GM12878 (cell line): Measurements from ENCODE around the gene NRXN3. TPM values are rescaled to one million over a fixed set of nuclear protein-coding genes. Genes with fewer than 3 reads are reported as not detected.

ENCODE experiments used
- ATAC-seq: fragments of 200-7000 bp; cut with Tn5 transposase; 3 replicates; pipeline ENCODE4 v1.9.1; 2020; ENCODE audit warnings: mild to moderate bottlenecking, moderate library complexity
- BruUV-seq: library from RNA; stranded (reverse); fragments of 400-500 nt; replicated peaks from 2 replicates; lab custom pipeline; 2021; lab: Mats Ljungman, UMichigan
- CTCF ChIA-PET: fragments of 300-600 bp; sonication (Branson Sonifier 250); formaldehyde crosslinking; extraction: SDS; loops from one replicate; lab custom pipeline; 2021; ENCODE audit warnings: inconsistent platforms; lab: Yijun Ruan, JAX
- POLR2A ChIA-PET: fragments of 350-600 bp; formaldehyde crosslinking; extraction: SDS; loops from one replicate; lab custom pipeline; 2021; ENCODE audit warnings: inconsistent platforms; lab: Charles Lee
- RAD21 ChIA-PET: fragments of 300-600 bp; sonication (Branson Sonifier 250); formaldehyde crosslinking; loops from one replicate; lab custom pipeline; 2023; ENCODE audit warnings: antibody characterized with exemption; ENCODE audit not compliant: unreplicated experiment; lab: Charles Lee
- SMC1A ChIA-PET: fragments of 300-600 bp; sonication (Branson Sonifier 250); formaldehyde crosslinking; loops from one replicate; lab custom pipeline; 2023; ENCODE audit not compliant: unreplicated experiment, uncharacterized antibody; lab: Charles Lee
- DNase-seq: peaks from one replicate; pipeline ENCODE4 v3.0.0-alpha.2; 2011; ENCODE audit warnings: low read depth, low spot score
- FAIRE-seq: peaks from 3 replicates; lab custom pipeline; 2011; peaks lifted over from hg19 to GRCh38; lab: Jason Lieb, UNC
- H2AFZ ChIP-seq: 2 replicates; pipeline ENCODE4 v1.6.0; 2011; ENCODE audit warnings: low read depth, low read length, control low read depth; ENCODE audit not compliant: control insufficient read depth
- H3K27ac ChIP-seq: 2 replicates; pipeline ENCODE4 v1.5.1; 2011; ENCODE audit warnings: control low read depth; ENCODE audit not compliant: control insufficient read depth, insufficient read depth
- H3K27me3 ChIP-seq, 2 experiments: replicated peaks in 1 of 2; 2 replicates each; pipeline versions ENCODE4 v1.6.0 to v1.6.1; 2011; ENCODE audit warnings: low read length in 1 of 2; ENCODE audit not compliant: control insufficient read depth in 2 of 2, insufficient read depth in 2 of 2
- H3K36me3 ChIP-seq, 2 experiments: 2 replicates each; pipeline ENCODE4 v1.5.1; 2011; ENCODE audit warnings: low read length in 1 of 2; ENCODE audit not compliant: control insufficient read depth in 2 of 2, insufficient read depth in 2 of 2
- H3K4me1 ChIP-seq: 2 replicates; pipeline ENCODE4 v1.6.1; 2011; ENCODE audit warnings: mild to moderate bottlenecking, low read length, moderate library complexity, mixed read lengths; ENCODE audit not compliant: control insufficient read depth, insufficient read depth
- H3K4me2 ChIP-seq: 2 replicates; pipeline ENCODE4 v1.6.0; 2011; ENCODE audit warnings: control low read depth; ENCODE audit not compliant: control insufficient read depth, insufficient read depth
- H3K4me3 ChIP-seq: fragments of 200-600 bp; sonication (generic); 2 replicates; pipeline ENCODE4 v1.5.1; 2016
- H3K79me2 ChIP-seq: 2 replicates; pipeline ENCODE4 v1.6.0; 2011; ENCODE audit warnings: low read length; ENCODE audit not compliant: control insufficient read depth, insufficient read depth
- H3K9ac ChIP-seq: 2 replicates; pipeline ENCODE4 v1.8.0; 2011; ENCODE audit warnings: low read length, control low read depth, mixed read lengths; ENCODE audit not compliant: control insufficient read depth, insufficient read depth
- H3K9me3 ChIP-seq: replicated peaks from 3 replicates; pipeline ENCODE4 v1.5.1; 2011; ENCODE audit warnings: mild to moderate bottlenecking, low read length; ENCODE audit not compliant: control insufficient read depth, insufficient read depth
- H4K20me1 ChIP-seq: 2 replicates; pipeline ENCODE4 v1.6.0; 2011; ENCODE audit not compliant: control insufficient read depth, insufficient read depth
- ASH2L ChIP-seq: fragments of 300-600, 200-600 bp; sonication (generic); IDR thresholded peaks from 2 replicates; pipeline ENCODE4 v1.6.1; 2017; ENCODE audit warnings: low read depth, mild to moderate bottlenecking, borderline replicate concordance
- ATF2 ChIP-seq: IDR thresholded peaks from 2 replicates; pipeline ENCODE4 v1.6.1; 2012; ENCODE audit warnings: low read length, inconsistent platforms
- BHLHE40 ChIP-seq, 2 experiments: fragments of 450-650 bp in 1 of 2; IDR thresholded peaks; 2 replicates each; pipeline ENCODE4 v1.6.1; 2011 to 2017; ENCODE audit warnings: low read depth in 2 of 2, borderline replicate concordance in 1 of 2, improper control_type of control experiment in 1 of 2, low read length in 1 of 2, mild to moderate bottlenecking in 1 of 2
- FOS ChIP-seq: IDR thresholded peaks from 3 replicates; pipeline ENCODE4 v1.6.1; 2011; ENCODE audit warnings: borderline replicate concordance; ENCODE audit not compliant: insufficient read length; ENCODE audit errors: extremely low read depth
- FOXK2 ChIP-seq: fragments of 450-650 bp; IDR thresholded peaks from 2 replicates; pipeline ENCODE4 v1.6.1; 2017; ENCODE audit warnings: mild to moderate bottlenecking, moderate library complexity
- IKZF1 ChIP-seq: fragments of 450-650 bp; conservative IDR thresholded peaks from 2 replicates; pipeline ENCODE4 v1.6.1; 2017; ENCODE audit warnings: antibody characterized with exemption, mild to moderate bottlenecking
- LARP7 ChIP-seq: fragments of 450-650 bp; IDR thresholded peaks from 2 replicates; pipeline ENCODE4 v1.6.1; 2017; ENCODE audit warnings: mild to moderate bottlenecking
- RFX5 ChIP-seq: IDR thresholded peaks from 2 replicates; pipeline ENCODE4 v1.6.1; 2011; ENCODE audit warnings: low read depth, low read length, improper control_type of control experiment
- TCF7 ChIP-seq: IDR thresholded peaks from 2 replicates; pipeline ENCODE4 v1.6.1; 2014; ENCODE audit warnings: antibody characterized with exemption, borderline replicate concordance
- ZBTB33 ChIP-seq: fragments of 450-650 bp; IDR thresholded peaks from 2 replicates; pipeline ENCODE4 v1.6.1; 2017; ENCODE audit warnings: mild to moderate bottlenecking
- ZBTB40 ChIP-seq: fragments of 450-650 bp; IDR thresholded peaks from 2 replicates; pipeline ENCODE4 v1.6.1; 2016; ENCODE audit warnings: mild to moderate bottlenecking, moderate library complexity, borderline replicate concordance
- ZNF622 ChIP-seq: fragments of 450-650 bp; IDR thresholded peaks from 2 replicates; pipeline ENCODE4 v1.6.1; 2017; ENCODE audit warnings: mild to moderate bottlenecking, inconsistent platforms
- WGBS: methylation state at CpG from one replicate; pipeline ENCODE4 v1.1.6; 2016; ENCODE audit warnings: low lambda C conversion rate; ENCODE audit not compliant: insufficient replicate concordance, insufficient coverage; ENCODE audit errors: missing lambda C conversion rate; 5-methylcytosine and 5-hydroxymethylcytosine counted together
- in situ Hi-C: fragments of 300-500 bp; cut with MboI; formaldehyde crosslinking; loops from 9 replicates; pipeline ENCODE4 v1.14.3; 2018; ENCODE audit warnings: mixed read lengths
- intact Hi-C: fragments of 100-400 bp; cut with micrococcal nuclease; formaldehyde crosslinking; loops from one replicate; pipeline ENCODE4 v1.14.2; 2022; ENCODE audit not compliant: unreplicated experiment
- polyA plus RNA-seq, 11 experiments: library from polyadenylated mRNA; depleted of rRNA in 4 of 11; unstranded in 6 of 11; stranded (reverse) in 5 of 11; fragments of >200 nt; fragmentation: Nextera tagmentation in 4 of 11; fragmentation: Illumina TruSeq in 1 of 11; extraction: Ambion mirVana in 4 of 11; extraction: Trizol in 1 of 11; gene quantifications; 1 replicate in 1 of 11; 2 replicates in 10 of 11; pipeline versions ENCODE4 v1.2.1 to v1.2.3, GENCODE V29; 2011 to 2016; ENCODE audit warnings: inconsistent platforms in 2 of 11, missing spikeins in 2 of 11, low read depth in 1 of 11
- total RNA-seq, 4 experiments: library from RNA; depleted of rRNA in 3 of 4; stranded (reverse); fragments of >200 nt in 3 of 4; fragmentation: Illumina TruSeq in 1 of 4; extraction: Trizol in 1 of 4; gene quantifications; 2 replicates each; pipeline versions ENCODE4 v1.2.1 to v1.2.3, GENCODE V29; 2013 to 2021

The NRXN3 gene
- total and polyA plus RNA-seq, 10 of the 15 experiments (the other 5 are each of a cell fraction or from before 2014, with no cell fraction given), result 0.52 to 3.3 (median 1.4) TPM

DNA sequence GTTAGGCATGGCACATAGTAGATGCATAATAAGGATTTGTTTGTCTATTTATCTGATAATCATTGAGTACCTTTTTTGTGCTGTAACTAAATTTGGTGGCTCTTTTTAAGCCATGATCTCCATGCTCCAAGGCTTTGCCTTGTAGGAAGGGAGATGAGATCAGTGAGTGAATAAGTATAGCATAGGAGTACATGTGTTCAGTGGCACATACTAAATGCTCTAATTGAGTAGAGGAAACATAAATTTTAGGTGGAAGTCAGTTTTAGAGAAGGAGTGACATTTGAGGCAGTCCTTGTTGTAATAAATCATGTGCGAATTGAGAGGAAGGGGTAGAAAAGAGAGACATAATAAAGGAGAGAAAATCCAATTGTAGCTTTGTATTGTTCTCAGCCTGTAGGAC lies 482.6 kb downstream of the NRXN3 start:
- no peak overlapping the region for H3K9ac ChIP-seq
- WGBS, result 88% methylated on average over 1 of the region's 1 CpG

More for the DNA sequence above, 482.6 kb downstream of the NRXN3 start:
- DNase-seq (no peak), FAIRE-seq (no peak), ATAC-seq (no peak)
- ChIA-PET SMC1A (interaction anchor here (1.5 kb wide), 1 partner anchor 9 kb away, joined by 5 read pairs; no protein-coding TSS in a partner anchor), POLR2A (no interaction called here), RAD21 (no interaction called here), CTCF (interaction anchor here (1.0 kb wide), 1 partner anchor 11 kb away, joined by 3 read pairs; no protein-coding TSS in a partner anchor)
- H3K4me2 ChIP-seq, result no peak overlapping the region
- no peaks in the 10 kb centered on the region for H3K79me2 ChIP-seq
- H3K4me1 ChIP-seq, result no peaks in the 10 kb centered on the region
- in situ Hi-C loops, result no loop called here
- no TSS peak for BruUV-seq
- no peak overlapping the region for H2AFZ ChIP-seq
- intact Hi-C loops, result no loop called here
- no peaks in the 10 kb centered on the region for H3K27me3 ChIP-seq
- TF ChIP-seq RFX5 (no peak), IKZF1 (no peak), ATF2 (no peak), ZBTB40 (no peak), ZNF622 (no peak), FOXK2 (no peak), FOS (no peak), ZBTB33 (no peak), TCF7 (no peak), ASH2L (no peak), LARP7 (no peak), BHLHE40 (IDR thresholded peaks at IDR 0.05; ENCODE audit: borderline replicate concordance in 1 of 2, low read depth in 2 of 2, low read length in 1 of 2) (no peak)
- H4K20me1 ChIP-seq, result no peaks in the 10 kb centered on the region
- no peak overlapping the region for H3K27ac ChIP-seq
- no peaks in the 10 kb centered on the region for H3K36me3 ChIP-seq
- H3K9me3 ChIP-seq, result no peaks in the 10 kb centered on the region
- H3K4me3 ChIP-seq, result no peak overlapping the region
